IPS-NIHi7 (cell line): ENCODE results near the gene HMG20B.
"Not testable (repeated sequence)": the region's sequence is repeated elsewhere in the genome, so short reads cannot be mapped to it uniquely, and the experiment has no call there.

Experiments used
- DNase-seq: peaks from one replicate; pipeline ENCODE4 v3.0.0; 2012; ENCODE audit warnings: mixed read lengths; ENCODE audit errors: extremely low spot score

The HMG20B gene

DNA sequence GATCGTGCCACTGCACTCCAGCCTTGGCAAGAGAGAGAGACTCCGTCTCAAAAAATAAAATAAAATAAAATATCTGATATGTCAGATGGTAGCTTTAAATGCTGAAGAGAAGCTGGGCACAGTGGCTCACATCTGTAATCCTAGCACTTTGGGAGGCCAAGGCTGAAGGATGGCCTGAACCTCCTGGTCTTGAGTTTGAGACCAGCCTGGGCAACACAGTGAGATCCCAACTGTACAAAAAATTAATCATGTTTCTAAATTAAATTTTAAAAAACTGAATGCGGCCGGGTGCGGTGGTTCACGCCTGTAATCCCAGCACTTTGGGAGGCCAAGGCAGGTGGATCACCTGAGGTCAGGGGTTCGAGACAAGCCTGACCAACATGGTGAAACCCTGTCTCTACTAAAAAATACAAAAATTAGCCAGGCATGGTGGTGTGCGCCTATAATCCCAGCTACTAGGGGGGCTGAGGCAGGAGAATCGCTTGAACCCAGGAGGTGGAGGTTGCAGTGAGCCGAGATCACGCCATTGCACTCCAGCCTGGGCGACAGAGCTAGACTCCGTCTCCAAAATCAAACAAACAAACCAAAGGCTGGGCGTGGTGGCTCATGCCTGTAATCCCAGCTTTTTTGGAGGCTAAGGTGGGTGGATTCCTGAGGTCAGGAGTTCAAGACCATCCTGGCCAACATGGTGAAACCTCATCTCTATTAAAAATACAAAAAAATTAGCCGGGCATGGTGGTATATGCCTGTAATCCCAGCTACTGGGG lies 11.5 kb downstream of the HMG20B start:
- not testable (repeated sequence) for DNase-seq

DNA sequence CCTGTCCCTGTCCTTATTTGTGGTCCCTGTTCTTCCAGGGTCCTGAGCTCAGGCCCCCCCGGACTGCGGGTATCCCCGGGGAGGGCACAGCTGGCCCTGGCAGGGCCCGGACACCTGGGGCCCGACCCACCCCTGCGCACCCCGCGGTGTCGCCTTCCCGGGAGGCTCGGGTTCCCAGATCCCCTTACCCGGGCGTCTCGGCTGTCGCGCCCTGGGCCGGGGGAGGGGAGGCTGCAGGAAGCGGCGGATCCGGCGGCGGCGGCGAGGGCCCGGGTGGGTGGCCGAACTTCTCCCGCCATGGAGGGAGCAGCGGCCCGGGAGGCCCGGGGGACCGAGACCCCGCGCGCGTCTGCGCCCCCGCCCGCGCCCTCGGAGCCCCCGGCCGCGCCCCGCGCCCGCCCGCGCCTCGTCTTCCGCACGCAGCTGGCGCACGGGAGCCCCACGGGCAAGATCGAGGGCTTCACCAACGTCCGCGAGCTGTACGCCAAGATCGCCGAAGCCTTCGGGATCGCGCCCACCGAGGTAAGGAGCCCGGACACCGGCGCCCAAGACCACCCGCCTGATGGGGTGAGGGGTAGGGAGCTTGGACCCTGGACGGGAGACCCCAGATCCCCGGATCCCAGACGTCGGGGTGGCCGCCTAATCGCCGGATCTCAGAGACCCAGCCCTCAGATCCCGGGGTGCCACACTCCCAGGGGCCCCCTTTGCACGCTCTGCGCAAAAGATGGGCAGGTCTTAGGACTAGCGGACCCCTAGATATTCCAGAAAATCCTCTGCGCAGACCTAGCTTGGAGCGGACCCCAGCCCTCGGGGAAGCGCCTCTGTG lies 12.8 kb downstream of the HMG20B start, which contains the start of gene GIPC3:
TSS of gene GIPC3 (plus strand) at position 178 of the 826 bp plus-strand sequence. CDS start at position 298, 120 bp downstream.
- DNase-seq = no peak

DNA sequence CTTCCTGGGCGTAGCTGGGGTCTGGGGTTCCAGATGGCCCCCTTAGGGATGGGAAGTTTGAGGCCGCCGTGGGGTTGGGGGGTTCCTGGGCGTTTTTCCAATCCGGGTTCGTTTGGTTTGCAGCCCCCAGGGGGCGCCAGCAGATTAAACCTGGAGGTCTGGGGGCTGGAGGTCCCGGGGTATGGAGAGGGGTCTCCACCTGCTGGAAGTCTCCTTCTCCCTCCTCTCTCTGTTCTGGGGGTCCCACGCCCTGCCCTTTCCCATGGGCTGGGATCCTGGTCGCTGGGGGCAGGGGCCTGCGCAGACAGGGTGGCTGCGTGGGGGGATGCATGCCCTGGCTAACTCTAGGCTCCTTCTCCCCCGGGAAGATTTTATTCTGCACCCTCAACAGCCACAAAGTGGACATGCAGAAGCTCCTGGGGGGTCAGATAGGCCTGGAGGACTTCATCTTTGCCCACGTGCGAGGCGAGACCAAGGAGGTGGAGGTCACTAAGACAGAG lies 13.4 kb downstream of the HMG20B start:
- DNase-seq = peak; percentile 80

DNA sequence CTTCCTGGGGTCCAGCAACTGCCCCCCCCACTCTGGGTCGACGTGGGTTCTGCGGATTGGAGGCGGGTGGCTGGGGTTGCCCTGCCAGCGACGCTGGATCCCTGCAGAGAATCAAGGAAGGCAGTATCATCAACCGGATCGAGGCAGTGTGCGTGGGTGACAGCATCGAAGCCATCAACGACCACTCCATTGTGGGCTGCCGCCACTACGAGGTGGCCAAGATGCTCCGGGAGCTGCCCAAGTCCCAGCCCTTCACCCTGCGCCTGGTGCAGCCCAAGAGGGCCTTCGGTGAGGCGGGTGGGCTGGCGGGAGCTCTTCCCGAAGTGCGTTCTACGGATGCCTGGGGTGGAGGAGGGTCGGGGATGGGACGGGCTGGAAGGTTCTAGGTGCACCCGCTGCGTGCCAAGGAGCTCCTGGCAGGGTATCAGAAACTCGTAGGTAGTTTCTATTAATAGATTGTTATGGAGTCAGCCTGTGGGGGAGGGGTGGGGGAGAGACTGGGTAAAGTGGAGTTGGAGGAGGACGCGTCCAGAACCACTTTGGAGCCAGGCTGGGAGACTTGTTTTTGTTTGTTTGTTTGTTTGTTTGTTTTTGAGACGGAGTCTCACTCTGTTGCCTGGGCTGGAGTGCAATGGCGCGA lies 14.1 kb downstream of the HMG20B start:
- DNase-seq = no peak

DNA sequence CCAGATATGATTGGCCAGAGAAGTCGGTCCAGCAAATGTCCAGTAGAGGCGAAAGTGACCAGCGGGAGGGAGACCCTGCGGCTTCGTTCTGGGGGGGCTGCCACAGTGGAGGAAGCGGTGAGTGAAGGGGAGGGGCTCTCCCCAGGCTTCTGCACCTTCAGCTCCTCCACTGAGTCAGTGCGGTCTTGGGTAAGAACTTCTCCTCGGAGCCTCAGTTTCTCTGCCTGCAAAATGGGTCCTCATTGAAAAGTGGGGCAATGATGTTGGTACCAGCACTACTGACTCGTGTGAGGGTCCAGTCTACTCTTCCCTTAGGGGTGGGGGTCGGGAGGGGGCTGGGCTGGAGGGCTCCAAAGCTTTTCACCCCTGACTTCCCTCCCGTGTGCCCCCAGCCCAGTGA lies 16.7 kb downstream of the HMG20B start:
- no peak for DNase-seq

DNA sequence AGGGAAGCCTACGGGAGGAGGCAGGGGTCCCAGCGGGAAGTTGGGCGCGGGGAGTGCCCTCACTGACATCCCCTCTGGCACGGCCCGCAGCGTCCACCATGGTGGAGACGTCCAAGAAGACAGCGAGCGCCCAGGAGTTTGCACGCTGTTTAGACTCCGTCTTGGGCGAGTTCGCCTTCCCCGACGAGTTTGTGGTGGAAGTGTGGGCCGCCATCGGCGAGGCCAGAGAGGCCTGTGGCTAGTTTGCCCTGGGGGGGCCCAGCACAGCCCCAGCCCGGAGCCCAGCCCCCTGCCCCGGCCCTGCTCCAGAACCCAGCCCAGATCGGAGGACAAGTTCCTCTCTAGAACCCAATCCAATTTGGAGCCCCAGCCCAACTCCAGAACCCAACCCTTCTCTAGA lies 17.2 kb downstream of the HMG20B start:
- DNase-seq = no peak

DNA sequence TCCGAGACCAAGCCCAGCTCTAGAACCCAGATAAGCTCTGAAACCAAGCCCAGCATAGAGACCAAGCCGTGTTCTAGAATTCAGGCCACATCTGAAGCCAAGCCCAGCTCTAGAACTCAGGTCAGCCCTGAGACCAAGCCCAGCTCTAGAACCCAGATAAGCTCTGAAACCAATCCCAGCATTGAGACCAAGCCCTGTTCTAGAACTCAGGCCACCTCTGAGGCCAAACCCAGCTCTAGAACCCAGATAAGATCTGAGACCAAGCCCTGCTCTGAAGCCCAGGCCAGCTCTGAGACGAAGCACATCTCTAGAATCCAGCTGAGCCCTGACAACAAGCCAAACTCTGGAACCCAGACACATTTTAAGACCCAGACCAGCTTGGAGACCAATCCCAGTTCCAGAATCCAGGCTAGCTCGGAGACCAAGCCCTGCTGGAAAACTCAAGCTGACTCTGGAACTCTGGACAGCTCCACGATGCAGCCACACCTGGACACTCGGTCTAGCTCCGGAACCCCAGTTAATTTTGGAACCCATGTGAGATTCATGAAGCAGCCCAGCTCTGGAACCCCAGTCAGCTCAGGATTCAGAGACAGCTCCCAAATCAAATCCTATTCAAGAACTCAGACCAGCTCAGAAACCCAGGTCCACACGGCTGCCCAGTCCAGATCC lies 18.4 kb downstream of the HMG20B start:
- DNase-seq = no peak

DNA sequence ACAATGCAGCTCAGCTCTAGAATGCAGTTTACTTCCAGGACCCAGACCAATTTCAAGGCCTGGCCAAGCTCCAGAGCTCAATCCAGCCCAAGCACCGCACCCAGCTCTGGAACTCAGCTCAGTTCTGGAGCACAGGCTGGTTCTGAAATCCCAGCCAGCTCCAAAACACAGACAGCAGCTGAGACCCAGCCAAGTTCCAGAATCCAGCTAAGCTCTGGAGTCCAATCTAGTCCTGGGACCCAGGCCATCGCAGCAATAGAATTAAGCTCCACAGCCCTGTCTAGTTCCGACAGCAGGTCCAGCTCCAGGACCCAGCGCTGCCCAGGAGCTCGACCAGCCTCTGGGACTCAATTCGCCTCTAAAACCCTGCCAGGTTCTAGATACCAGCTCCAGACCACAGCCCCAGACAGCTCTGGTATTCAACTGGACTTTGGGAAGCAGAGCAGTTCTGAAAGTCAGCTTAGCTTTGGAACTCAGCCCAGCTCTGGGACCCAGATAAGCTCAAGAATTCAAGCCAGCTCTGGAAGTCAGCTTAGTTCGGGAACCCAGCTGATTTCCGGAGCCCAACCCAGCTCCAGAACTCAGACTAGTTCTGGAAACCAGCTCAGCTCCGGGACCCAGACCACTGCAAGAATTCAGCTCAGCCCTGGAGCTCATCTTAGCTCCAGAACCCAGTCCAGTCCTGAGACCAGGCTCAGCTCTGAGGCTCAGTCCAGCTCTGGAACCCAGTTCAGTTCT lies 19.3 kb downstream of the HMG20B start:
- DNase-seq = no peak

DNA sequence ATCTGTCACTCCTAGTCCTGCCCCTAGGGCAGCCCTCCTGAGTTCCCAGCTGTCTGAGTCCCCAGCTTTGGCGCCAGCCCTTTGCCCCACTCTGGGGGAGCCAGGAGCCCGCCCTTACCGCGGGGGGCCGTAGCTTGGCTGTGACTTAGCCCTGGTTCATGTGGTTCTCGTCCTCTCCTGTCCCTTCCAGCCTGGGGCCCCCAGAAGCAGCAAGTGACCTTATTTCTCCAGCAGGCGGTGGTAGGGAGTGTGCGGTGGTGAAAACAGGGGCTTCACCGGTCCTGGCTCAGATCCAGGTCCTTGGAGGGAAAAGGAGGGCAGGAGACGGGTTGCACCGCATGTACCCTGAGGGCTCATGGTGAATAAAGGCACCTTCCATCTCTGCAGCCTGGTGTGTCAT lies 20.4 kb downstream of the HMG20B start:
- peak; percentile 71 for DNase-seq

DNA sequence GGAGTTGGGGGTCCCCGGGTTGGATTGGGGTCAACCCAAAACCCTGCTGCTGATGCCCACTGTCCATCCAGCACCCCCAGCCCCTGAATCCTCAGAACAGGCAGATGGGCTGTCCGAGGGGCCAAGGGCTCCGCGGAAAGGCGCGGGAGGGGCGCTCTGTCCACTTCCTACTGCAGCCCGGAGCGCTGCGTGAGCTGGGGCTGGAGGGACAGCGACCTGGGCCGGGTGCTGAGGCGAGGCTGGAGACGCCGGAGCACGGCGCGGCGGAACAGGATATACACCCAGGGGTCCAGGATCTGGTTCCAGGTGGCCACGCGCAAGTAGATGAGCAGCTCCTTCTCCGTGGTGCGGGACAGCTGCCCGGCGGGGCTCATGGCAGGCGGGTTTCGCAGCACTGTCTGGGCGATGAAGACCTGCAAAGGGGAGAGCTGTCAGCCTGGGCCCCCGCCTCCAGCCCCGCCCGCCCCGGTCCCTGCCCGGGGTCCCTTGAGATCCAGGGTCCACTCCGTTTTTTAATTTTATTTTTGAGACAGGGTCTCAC lies 22.8 kb downstream of the HMG20B start:
- DNase-seq = no peak

DNA sequence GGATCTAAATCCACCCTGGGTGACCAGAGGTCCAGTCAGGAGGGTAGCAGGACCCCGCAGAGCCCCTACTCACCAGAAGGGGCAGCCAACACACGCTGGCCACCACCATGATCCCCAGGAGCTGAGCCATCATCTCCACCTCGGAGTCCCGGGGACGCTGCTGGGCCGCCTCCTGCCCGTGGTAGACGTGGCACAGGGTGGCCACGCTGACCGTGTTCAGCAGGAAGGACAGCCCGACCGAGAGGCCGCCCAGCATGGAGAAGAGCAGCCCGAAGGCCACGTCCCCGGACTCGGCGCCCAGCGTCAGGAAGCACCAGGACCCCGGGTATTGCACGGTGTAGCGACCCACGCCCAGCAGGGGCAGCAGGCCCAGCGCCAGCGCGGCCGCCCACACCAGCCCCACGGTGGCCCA lies 27.0 kb downstream of the HMG20B start:
- DNase-seq = peak; percentile 83

DNA sequence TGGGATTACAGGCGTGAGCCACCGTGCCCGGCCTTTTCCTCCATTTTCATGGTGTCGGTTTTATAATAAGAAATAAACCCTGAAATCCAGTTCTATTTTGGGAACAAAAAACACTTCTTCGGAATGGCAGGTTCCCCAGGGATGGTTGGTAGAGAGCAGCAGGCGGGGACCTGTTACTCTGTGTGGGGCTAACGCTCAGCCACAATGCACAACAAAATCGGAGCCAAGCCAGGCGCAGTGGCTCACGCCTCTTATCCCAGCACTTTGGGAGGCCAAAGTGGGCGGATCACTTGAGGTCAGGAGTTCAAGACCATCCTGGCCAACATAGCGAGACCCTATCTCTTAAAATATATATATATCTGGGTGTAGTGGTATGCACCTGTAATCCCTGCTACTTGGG lies 28.3 kb downstream of the HMG20B start:
- no peak for DNase-seq

DNA sequence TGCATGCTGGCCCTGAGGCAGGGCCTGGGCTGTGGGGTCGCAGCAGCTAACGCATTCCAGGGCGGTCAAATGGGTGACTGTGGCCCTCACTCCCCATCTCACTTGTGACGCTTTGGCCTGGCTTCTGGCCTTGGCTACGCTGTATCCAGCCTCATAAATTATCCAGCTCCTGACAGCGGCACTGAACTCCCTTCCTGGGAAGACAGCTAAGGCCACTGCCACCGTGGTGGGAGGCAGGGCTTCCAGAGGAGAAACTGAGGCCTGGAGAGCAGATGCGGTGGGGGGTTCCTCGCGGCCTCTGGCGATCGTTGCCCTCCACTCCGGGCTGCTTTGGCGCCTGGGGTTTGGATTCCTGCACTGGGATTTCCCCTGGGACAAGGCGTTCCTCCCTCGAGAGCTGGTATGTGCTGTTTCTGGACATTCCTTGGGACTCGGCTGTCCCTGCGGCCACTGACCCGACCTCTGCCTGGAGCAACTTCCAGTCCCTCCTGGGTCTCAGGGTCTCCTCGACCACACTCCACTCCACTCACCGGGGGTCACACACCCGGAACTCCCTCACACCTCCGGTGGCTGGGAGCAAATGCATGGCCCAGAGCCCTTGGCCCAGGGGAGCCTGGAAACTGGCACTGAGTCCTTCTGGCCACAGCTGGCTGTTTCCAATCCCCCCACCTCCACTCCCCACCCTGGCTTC lies 30.5 kb downstream of the HMG20B start:
- no peak for DNase-seq

DNA sequence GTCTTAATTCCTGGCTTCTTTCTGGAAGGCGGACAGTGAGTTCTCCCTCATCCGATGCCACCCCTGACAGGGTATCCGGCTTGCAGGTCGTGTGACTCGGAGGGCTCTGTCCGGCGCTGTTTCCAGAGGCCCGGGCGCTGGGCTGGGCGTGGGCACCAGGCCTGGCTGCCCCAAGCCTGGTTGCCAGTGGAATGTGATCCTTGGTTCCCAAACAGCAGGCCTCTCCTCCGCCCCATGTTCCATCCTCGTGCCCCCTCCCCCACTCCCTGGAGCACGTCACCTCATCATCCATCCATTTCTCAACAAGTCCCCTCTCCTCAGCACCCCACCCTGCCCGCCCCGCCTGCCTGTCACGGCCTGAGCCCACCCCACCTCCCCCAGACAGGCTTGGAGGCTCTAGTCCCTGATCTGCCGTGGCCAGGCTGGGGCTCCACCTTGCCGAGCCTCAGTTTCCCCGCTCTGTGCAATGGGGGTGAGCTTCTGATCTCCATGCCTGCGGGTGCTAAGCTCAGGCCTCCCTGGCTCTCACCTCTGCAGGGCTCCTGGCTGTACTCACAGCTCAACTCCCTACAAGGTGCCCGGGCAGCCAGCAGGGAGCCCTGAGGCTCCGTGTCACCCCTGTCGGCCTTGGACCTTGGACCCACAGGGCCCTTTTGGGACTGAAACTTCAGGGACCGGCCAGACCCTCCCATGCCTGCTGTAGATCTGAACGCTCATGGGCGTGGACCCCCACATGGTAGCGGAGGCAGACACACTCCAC lies 31.7 kb downstream of the HMG20B start:
- no peak for DNase-seq

DNA sequence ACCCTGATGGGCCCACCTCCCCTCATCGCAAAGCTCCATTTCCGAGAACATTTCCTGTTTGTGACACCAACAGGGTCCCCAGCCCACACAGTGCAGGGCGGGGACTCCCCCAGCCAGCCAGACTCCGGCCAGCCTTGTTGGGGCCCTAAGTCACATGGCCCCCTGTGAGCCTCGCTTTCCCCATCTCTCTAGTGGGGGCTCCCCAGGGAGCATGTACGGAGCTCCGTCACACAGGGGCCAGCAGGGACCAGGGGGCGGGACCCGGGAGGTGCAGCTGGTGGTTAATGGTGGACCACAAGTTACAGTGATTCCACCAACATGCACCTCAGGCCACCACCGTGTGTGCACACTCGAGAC lies 32.2 kb downstream of the HMG20B start:
- no peak for DNase-seq

DNA sequence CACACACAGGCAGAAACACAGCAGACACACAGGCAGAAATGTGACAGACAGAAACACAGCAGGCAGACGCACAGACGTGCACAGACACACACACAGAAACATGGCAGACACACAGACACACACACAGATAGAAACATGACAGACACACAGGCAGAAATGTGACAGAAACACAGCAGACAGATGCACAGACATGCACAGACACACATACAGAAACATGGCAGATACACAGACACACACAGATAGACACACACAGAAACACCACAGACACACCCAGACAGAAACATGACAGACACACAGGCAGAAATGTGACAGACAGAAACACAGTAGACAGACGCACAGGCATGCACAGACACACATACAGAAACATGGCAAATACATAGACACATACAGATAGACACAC lies 32.6 kb downstream of the HMG20B start:
- no peak for DNase-seq

DNA sequence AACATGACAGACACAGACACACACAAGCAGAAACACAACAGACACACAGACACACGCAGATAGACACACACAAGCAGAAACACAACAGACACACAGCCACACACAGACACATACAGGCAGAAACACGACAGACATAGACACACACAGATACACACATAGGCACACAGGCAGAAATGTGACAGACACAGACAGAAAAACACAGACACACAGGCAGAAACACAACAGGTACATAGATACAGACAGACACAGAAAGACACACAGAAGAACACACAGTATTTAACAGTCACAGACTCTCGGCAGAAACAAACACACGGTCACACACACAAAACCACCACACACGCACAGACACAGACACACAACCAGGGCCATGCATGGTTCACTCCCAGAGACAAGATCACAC lies 33.0 kb downstream of the HMG20B start:
- no peak for DNase-seq

DNA sequence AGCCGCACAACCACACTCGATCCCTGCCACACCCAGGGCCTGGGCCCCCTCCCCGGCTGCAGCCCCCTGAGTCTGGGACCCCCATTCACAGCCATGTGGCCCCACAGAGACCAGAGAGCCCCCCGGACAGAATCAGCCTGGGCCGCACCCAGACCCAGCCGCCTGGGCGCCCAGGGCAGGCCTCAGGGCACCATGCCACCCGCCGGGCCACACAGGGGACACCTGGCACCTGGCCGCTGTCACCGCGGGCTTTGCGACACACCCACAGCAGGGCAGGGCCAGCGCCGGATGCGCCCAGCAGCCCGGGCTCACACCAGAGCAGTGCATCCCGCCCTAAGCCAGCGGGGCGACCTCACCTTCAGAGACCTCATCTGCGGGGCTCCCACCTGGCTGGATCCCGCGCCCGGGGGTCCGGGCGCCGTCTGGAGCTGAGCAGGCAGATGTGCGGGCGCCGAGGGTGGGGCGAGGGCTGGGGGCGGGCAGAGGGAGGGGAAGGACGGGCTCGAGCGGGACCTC lies 33.5 kb downstream of the HMG20B start:
- DNase-seq = peak; percentile 58

DNA sequence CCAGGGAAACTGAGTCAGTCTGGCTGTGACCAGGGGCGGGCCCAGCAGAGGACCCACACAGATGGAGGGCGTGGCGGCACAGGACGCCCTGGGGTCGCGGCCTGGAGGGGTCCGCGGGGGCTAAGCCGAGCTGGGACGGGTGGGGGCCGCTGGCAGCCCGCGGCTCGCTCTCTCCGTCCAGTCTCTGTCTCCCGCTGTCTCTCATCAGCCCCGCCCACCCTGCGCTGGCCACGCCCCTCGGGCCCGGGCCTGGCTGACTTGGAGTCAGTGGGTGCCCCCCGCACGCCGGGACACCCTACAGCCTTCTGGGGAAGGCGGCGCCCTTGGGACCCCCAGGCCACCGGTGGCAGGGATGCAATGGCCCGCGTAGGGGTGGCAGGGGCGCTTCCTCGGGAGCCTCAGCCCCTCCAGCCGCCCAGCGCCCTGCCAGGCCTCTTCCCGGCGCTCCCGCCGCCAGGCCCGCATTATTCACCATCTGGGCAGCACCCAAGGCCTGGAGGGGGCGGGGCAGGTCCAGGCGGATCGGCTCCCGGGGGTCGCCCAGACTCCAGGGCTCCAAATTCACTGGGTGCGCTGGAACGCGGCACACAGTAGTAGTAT lies 34.0 kb downstream of the HMG20B start, which contains the start of gene TBXA2R:
TSS of gene TBXA2R (minus strand) at position 186 of the 600 bp plus-strand sequence. CDS start 6,241 bp downstream, outside the sequence.
- DNase-seq = peak; percentile 84
